ENCODE results near the gene IGF2BP3.

IGF2BP3 gene

GRCh38 chr7:23277359-23277989 is 192.8 kb downstream of the IGF2BP3 start (continued):
- TF ChIP-seq ZNF561 (tag by site-specific recombination; IDR thresholded peaks at IDR 0.05; ENCODE audit: borderline replicate concordance) (no peak), CTCF (tag by site-specific recombination; IDR thresholded peaks at IDR 0.05) (peak; percentile 30; the same call in 1 of the 2 replicates), ZNF654 (tag by site-specific recombination; IDR thresholded peaks at IDR 0.05; ENCODE audit: low read depth) (peak; percentile 79), PRDM10 (tag by site-specific recombination; IDR thresholded peaks at IDR 0.05) (no peak)

DNA sequence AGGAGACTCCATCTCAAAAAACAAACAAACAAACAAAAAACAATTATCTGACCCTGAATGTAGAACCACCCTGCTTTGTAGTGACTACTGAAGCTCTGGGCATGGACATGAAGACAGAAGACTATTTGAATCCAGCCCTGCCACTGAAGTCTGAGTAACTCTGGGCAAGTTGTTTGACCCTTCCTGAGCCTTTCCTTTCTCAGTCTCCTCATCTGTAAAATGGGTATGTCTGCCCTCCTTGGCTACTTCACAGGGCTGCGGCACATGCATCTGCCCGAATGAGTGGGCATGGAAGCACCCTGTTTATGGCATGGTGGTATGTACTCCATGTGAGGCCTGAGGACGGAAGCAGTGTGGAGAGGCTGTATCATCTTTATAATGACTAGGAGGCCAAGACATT is 193.3 kb downstream of the IGF2BP3 start:
- H3K9me3 ChIP-seq (ENCODE audit: control insufficient read depth, insufficient read depth, low read depth, low read length) = no peaks in the 10 kb centered on the region
- H3K36me3 ChIP-seq (ENCODE audit: control insufficient read depth in 2 of 2, insufficient read depth in 1 of 2, low read length in 2 of 2) = no peaks in the 10 kb centered on the region
- peaks cover 12% of the 10 kb centered on the region; the same call in 1 of the 2 replicates for H3K4me1 ChIP-seq (ENCODE audit: control insufficient read depth, insufficient read depth, low read length)
- no peak overlapping the region for H3K4me3 ChIP-seq (ENCODE audit: low read depth, low read length)
- ChIA-PET POLR2A (interaction anchor here (0.6 kb wide), 1 partner anchor 26 kb away, joined by 3 read pairs; no protein-coding TSS in a partner anchor), CTCF (interaction anchor here (0.5 to 2.9 kb wide), 35 partner anchors 10 to 1312 kb away, joined by 3 to 13 read pairs (median 4); no protein-coding TSS in a partner anchor)
- no peak overlapping the region for H3K27ac ChIP-seq (ENCODE audit: extremely low read depth, low read depth, low read length)
- TF ChIP-seq ZBTB7A (tag by site-specific recombination; IDR thresholded peaks at IDR 0.05; ENCODE audit: low read depth) = no peak
- TF ChIP-seq TCF7L2 (IDR thresholded peaks at IDR 0.05; ENCODE audit: borderline replicate concordance, low read depth, low read length) = no peak
- TF ChIP-seq, protein P1, sequence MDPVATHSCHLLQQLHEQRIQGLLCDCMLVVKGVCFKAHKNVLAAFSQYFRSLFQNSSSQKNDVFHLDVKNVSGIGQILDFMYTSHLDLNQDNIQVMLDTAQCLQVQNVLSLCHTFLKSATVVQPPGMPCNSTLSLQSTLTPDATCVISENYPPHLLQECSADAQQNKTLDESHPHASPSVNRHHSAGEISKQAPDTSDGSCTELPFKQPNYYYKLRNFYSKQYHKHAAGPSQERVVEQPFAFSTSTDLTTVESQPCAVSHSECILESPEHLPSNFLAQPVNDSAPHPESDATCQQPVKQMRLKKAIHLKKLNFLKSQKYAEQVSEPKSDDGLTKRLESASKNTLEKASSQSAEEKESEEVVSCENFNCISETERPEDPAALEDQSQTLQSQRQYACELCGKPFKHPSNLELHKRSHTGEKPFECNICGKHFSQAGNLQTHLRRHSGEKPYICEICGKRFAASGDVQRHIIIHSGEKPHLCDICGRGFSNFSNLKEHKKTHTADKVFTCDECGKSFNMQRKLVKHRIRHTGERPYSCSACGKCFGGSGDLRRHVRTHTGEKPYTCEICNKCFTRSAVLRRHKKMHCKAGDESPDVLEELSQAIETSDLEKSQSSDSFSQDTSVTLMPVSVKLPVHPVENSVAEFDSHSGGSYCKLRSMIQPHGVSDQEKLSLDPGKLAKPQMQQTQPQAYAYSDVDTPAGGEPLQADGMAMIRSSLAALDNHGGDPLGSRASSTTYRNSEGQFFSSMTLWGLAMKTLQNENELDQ (tag by site-specific recombination; IDR thresholded peaks at IDR 0.05; ENCODE audit: low read depth) = no peak
- TF ChIP-seq, protein P2, sequence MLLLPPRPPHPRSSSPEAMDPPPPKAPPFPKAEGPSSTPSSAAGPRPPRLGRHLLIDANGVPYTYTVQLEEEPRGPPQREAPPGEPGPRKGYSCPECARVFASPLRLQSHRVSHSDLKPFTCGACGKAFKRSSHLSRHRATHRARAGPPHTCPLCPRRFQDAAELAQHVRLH (tag by site-specific recombination; IDR thresholded peaks at IDR 0.05) = 0 out of 2 replicates have a peak, but pooled peaks have one; percentile 29
- no peak for TF ChIP-seq WT1 (tag by site-specific recombination; IDR thresholded peaks at IDR 0.05)
- TF ChIP-seq, protein P3, sequence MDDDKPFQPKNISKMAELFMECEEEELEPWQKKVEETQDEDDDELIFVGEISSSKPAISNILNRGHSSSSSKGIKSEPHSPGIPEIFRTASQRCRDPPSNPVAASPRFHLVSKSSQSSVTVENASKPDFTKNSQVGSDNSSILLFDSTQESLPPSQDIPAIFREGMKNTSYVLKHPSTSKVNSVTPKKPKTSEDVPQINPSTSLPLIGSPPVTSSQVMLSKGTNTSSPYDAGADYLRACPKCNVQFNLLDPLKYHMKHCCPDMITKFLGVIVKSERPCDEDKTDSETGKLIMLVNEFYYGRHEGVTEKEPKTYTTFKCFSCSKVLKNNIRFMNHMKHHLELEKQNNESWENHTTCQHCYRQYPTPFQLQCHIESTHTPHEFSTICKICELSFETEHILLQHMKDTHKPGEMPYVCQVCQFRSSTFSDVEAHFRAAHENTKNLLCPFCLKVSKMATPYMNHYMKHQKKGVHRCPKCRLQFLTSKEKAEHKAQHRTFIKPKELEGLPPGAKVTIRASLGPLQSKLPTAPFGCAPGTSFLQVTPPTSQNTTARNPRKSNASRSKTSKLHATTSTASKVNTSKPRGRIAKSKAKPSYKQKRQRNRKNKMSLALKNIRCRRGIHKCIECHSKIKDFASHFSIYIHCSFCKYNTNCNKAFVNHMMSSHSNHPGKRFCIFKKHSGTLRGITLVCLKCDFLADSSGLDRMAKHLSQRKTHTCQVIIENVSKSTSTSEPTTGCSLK (tag by site-specific recombination; IDR thresholded peaks at IDR 0.05) = no peak

DNA sequence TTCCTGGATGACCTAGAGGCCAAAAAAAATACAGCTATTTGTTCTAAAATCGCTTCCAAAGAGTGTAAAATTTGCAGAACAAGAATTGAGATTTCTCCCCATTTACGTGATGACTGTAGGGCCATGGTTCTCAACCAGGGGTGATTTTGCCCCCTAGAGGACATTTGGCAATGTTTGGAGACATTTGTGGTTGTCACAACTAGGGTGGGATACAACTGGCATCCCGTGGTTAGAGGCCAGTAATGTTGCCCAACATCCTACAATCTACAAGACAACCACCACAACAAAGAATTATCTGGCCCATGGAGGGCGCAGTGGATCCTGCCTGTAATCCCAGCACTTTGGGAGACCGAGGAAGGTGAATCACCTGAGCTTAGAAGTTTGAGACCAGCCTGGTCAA is 193.9 kb downstream of the IGF2BP3 start:
- ChIA-PET CTCF (interaction anchor here (0.6 to 2.9 kb wide), 33 partner anchors 8 to 1312 kb away, joined by 3 to 13 read pairs (median 3); no protein-coding TSS in a partner anchor), POLR2A (interaction anchor here (0.6 kb wide), 1 partner anchor 27 kb away, joined by 3 read pairs; no protein-coding TSS in a partner anchor)
- Histone ChIP-seq H3K9me3 (ENCODE audit: control insufficient read depth, insufficient read depth, low read depth, low read length) (no peaks in the 10 kb centered on the region), H3K4me1 (ENCODE audit: control insufficient read depth, insufficient read depth, low read length) (peaks cover 12% of the 10 kb centered on the region; the same call in 1 of the 2 replicates), H3K36me3 (ENCODE audit: control insufficient read depth in 2 of 2, insufficient read depth in 1 of 2, low read length in 2 of 2) (no peaks in the 10 kb centered on the region), H3K4me3 (ENCODE audit: low read depth, low read length) (no peak overlapping the region), H3K27ac (ENCODE audit: extremely low read depth, low read depth, low read length) (no peak overlapping the region)
- no peak for TF ChIP-seq ZFP3 (tag by site-specific recombination; IDR thresholded peaks at IDR 0.05; ENCODE audit: low read depth)
- TF ChIP-seq ZNF654 (tag by site-specific recombination; IDR thresholded peaks at IDR 0.05; ENCODE audit: low read depth) = peak; percentile 14; the same call in 1 of the 2 replicates

Measured in HEK293 (cell line).